ENCODE data around the gene LOXL4. TPM values are rescaled to one million over a fixed set of nuclear protein-coding genes. Genes with fewer than 3 reads are reported as not detected.
A peak's percentile ranks its signal among the peaks of the same experiment; 100 is the strongest.

Gene LOXL4
- 1.5 and 1.7 TPM in 2 replicates for total RNA-seq
- long read RNA-seq = 0 reads

GRCh38 chr10:98267894-98268693, at the start of gene LOXL4:
Gene LOXL4 (minus strand): TSS chr10:98268194. CDS start chr10:98263019, 5,175 bp downstream.
- TF ChIP-seq CTCF (conservative IDR thresholded peaks at IDR 0.05) = no peak

GRCh38 chr10:98316661-98317060, 48.7 kb upstream of the LOXL4 start:
- Mint-ChIP-seq H3K4me3 (no peak overlapping the region), H3K9me3 (no peaks in the 10 kb centered on the region), H3K27ac (ENCODE audit: unreplicated experiment) (no peak overlapping the region), H3K36me3 (ENCODE audit: low read depth) (no peaks in the 10 kb centered on the region), H3K4me1 (peaks cover 9% of the 10 kb centered on the region), H3K27me3 (ENCODE audit: low read depth) (no peaks in the 10 kb centered on the region)
- DNase-seq (ENCODE audit: low read depth, low spot score) = no peak
- TF ChIP-seq CTCF (conservative IDR thresholded peaks at IDR 0.05) = no peak

More at GRCh38 chr10:98267894-98268693, at the start of gene LOXL4:
- Mint-ChIP-seq H3K4me1 (peaks cover 47% of the 10 kb centered on the region), H3K27ac (ENCODE audit: unreplicated experiment) (peak within 1 kb of the TSS; percentile 47), H3K36me3 (ENCODE audit: low read depth) (no peaks in the 10 kb centered on the region), H3K9me3 (no peaks in the 10 kb centered on the region), H3K4me3 (peak within 1 kb of the TSS; percentile 89), H3K27me3 (ENCODE audit: low read depth) (peaks cover 8% of the 10 kb centered on the region)
- no peak for DNase-seq (ENCODE audit: low read depth, low spot score)

GRCh38 chr10:98316170-98316569, 48.2 kb upstream of the LOXL4 start:
- no peaks in the 10 kb centered on the region for H3K27me3 Mint-ChIP-seq (ENCODE audit: low read depth)
- H3K4me3 Mint-ChIP-seq = no peak overlapping the region
- DNase-seq (ENCODE audit: low read depth, low spot score) = no peak
- H3K9me3 Mint-ChIP-seq = no peaks in the 10 kb centered on the region
- TF ChIP-seq CTCF (conservative IDR thresholded peaks at IDR 0.05) = no peak
- H3K4me1 Mint-ChIP-seq = peaks cover 9% of the 10 kb centered on the region
- H3K36me3 Mint-ChIP-seq (ENCODE audit: low read depth) = no peaks in the 10 kb centered on the region
- H3K27ac Mint-ChIP-seq (ENCODE audit: unreplicated experiment) = no peak overlapping the region

- no peaks in the 10 kb centered on the region for H3K27me3 Mint-ChIP-seq (ENCODE audit: low read depth)
- no peak for TF ChIP-seq CTCF (conservative IDR thresholded peaks at IDR 0.05)
- no peak for DNase-seq (ENCODE audit: low read depth, low spot score)
- H3K9me3 Mint-ChIP-seq = no peaks in the 10 kb centered on the region
- no peak overlapping the region for H3K27ac Mint-ChIP-seq (ENCODE audit: unreplicated experiment)
- no peak overlapping the region for H3K4me3 Mint-ChIP-seq
- peaks cover 13% of the 10 kb centered on the region for H3K4me1 Mint-ChIP-seq
- no peaks in the 10 kb centered on the region for H3K36me3 Mint-ChIP-seq (ENCODE audit: low read depth)
These were observed 46.7 kb upstream of the LOXL4 start for GRCh38 chr10:98314532-98315284.

GRCh38 chr10:98313598-98313997, 45.6 kb upstream of the LOXL4 start:
- Mint-ChIP-seq H3K4me3 (no peak overlapping the region), H3K4me1 (peaks cover 24% of the 10 kb centered on the region), H3K27ac (ENCODE audit: unreplicated experiment) (no peak overlapping the region), H3K9me3 (no peaks in the 10 kb centered on the region), H3K36me3 (ENCODE audit: low read depth) (no peaks in the 10 kb centered on the region), H3K27me3 (ENCODE audit: low read depth) (no peaks in the 10 kb centered on the region)
- DNase-seq (ENCODE audit: low read depth, low spot score) = no peak
- TF ChIP-seq CTCF (conservative IDR thresholded peaks at IDR 0.05) = no peak
